Endothelial cell (in vitro differentiated cells): ENCODE data around the gene DMXL2. TPM values are rescaled to one million over a fixed set of nuclear protein-coding genes. Genes with fewer than 3 reads are reported as not detected.

Experiments used
- DNase-seq: peaks from one replicate; pipeline ENCODE4 v3.0.0; 2021; ENCODE audit warnings: low spot score
- H3K27ac Mint-ChIP-seq: one replicate; pipeline ENCODE4 v1.8.0; 2021; ENCODE audit warnings: mixed read lengths, inconsistent platforms; ENCODE audit not compliant: unreplicated experiment
- H3K27me3 Mint-ChIP-seq: one replicate; pipeline ENCODE4 v1.8.0; 2021; ENCODE audit warnings: mild to moderate bottlenecking, moderate library complexity, mixed read lengths, inconsistent platforms; ENCODE audit not compliant: unreplicated experiment
- H3K36me3 Mint-ChIP-seq: one replicate; pipeline ENCODE4 v1.8.0; 2021; ENCODE audit warnings: mild to moderate bottlenecking, low read depth, mixed read lengths, inconsistent platforms; ENCODE audit not compliant: unreplicated experiment
- H3K4me1 Mint-ChIP-seq: one replicate; pipeline ENCODE4 v1.8.0; 2021; ENCODE audit warnings: mild to moderate bottlenecking, mixed read lengths, inconsistent platforms; ENCODE audit not compliant: unreplicated experiment
- H3K4me3 Mint-ChIP-seq: one replicate; pipeline ENCODE4 v1.8.0; 2021; ENCODE audit warnings: mild to moderate bottlenecking, mixed read lengths, inconsistent platforms; ENCODE audit not compliant: unreplicated experiment
- H3K9me3 Mint-ChIP-seq: one replicate; pipeline ENCODE4 v1.8.0; 2021; ENCODE audit warnings: mixed read lengths, inconsistent platforms; ENCODE audit not compliant: unreplicated experiment
- total RNA-seq: library from RNA; stranded (reverse); fragmentation: NEBNext Ultra II Directional; extraction: Animal tissue kit (Norgen Biotek cat#: 25700); gene quantifications from one replicate; pipeline ENCODE4 v1.2.1, GENCODE V29; 2021; ENCODE audit not compliant: unreplicated experiment
- TF ChIP-seq, protein P1 (sequence below): fragments of 200-600 bp; sonication (generic); IDR thresholded peaks from one replicate; pipeline ENCODE4 v1.5.0; 2021; ENCODE audit warnings: antibody characterized with exemption; ENCODE audit not compliant: unreplicated experiment

The DMXL2 gene
- total RNA-seq, 1 donor from 2014 or later = 33.1 TPM

DNA sequence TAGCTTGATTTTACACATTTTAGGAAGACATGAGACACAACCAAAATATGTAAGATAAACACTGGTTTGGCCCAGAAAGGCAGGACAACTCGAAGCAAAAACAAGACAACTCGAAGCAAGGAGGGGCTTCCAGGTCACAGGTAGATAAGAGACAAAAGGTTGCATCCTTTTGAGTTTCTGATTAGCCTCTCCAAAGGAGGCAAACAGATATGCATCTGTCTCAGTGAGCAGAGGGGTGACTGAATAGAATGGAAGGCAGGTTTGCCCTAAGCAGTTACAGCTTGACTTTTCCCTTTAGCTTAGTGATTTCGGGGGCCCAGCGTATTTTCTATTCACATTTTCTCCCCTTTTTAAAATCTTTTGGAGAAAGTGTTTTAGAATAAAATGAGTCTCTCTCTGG is 206.4 kb downstream of the DMXL2 start:
- H3K4me3 Mint-ChIP-seq = no peak overlapping the region
- H3K36me3 Mint-ChIP-seq = no peaks in the 10 kb centered on the region
- H3K4me1 Mint-ChIP-seq = no peaks in the 10 kb centered on the region
- DNase-seq = no peak
- TF ChIP-seq, protein P1, sequence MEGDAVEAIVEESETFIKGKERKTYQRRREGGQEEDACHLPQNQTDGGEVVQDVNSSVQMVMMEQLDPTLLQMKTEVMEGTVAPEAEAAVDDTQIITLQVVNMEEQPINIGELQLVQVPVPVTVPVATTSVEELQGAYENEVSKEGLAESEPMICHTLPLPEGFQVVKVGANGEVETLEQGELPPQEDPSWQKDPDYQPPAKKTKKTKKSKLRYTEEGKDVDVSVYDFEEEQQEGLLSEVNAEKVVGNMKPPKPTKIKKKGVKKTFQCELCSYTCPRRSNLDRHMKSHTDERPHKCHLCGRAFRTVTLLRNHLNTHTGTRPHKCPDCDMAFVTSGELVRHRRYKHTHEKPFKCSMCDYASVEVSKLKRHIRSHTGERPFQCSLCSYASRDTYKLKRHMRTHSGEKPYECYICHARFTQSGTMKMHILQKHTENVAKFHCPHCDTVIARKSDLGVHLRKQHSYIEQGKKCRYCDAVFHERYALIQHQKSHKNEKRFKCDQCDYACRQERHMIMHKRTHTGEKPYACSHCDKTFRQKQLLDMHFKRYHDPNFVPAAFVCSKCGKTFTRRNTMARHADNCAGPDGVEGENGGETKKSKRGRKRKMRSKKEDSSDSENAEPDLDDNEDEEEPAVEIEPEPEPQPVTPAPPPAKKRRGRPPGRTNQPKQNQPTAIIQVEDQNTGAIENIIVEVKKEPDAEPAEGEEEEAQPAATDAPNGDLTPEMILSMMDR = no peak
- no peak overlapping the region for H3K27ac Mint-ChIP-seq
- H3K27me3 Mint-ChIP-seq = peaks cover 2% of the 10 kb centered on the region
- no peaks in the 10 kb centered on the region for H3K9me3 Mint-ChIP-seq

DNA sequence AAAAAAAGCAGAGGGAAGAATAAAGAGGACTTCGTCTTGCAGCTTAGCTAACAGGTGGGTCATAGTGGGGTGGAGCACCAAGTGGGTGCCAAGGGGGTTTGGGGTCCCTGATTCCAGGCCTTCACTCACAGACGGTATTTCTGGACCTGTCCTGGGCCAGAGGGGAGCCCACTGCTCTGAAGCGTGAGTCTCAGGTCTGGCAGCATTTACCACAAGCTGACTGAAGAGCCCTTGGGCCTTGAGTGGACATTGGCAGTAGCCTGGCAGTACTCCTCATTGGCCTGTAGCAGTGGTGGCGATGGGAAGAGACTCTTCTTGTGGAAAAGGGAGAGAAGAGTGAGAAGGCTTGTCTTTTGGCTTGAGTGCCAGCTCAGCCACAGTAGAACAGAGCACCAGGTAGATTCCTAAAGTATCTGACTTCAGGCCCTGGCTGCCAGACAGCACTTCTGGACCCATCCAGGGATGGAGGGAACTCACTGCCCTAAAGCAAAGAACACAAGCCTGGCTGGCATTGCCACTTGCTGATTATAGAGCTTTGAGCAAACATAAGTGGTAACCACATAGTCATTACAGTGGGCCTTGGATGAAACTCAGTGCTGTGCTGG is 208.2 kb downstream of the DMXL2 start:
- Mint-ChIP-seq H3K9me3 (no peaks in the 10 kb centered on the region), H3K27ac (no peak overlapping the region), H3K4me3 (no peak overlapping the region), H3K4me1 (no peaks in the 10 kb centered on the region), H3K27me3 (peaks cover 2% of the 10 kb centered on the region), H3K36me3 (no peaks in the 10 kb centered on the region)
- no peak for DNase-seq
- TF ChIP-seq, protein P1 = no peak

DNA sequence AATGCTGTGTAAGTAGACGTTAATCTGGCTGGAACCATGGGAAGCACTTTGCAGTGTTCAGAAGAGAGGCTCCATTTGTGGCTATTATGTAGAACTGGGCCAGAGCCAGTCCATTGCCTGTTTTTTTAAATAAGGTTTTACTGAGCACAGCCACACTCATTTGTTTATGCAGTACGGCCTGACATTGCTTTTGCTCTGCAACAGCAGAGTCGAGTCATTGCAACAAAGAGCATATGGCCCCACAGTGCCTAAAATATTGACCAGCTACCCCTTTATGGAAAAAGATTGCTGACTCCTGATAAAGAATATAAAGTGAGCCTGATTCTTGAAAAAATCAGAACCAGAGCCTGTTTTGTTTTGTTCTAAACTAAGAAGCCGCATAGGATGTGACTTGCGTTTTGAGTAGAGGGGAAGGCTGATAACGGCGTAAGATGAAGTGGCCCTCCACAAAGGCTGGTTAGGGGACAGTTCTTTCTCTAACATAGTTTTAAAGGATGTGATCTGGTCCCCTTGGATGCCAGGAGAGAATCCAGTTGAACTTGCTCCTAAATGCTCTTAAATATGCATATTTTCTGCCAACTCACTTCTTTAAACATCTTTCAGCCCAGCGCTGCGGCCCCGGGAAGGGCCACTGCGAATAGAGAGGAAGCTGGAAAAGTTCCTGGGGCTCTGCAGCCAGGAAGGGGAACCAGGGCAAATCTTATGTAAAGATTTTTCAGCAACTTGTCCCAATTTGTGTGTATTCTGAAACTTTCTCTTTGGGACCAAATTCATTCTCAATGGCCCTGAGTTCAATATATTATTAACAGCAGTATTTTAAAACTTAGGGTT is 216.7 kb downstream of the DMXL2 start:
- Mint-ChIP-seq H3K27ac (no peak overlapping the region), H3K27me3 (no peaks in the 10 kb centered on the region), H3K9me3 (no peaks in the 10 kb centered on the region), H3K4me1 (no peaks in the 10 kb centered on the region), H3K36me3 (no peaks in the 10 kb centered on the region), H3K4me3 (no peak overlapping the region)
- TF ChIP-seq, protein P1 = no peak
- no peak for DNase-seq

DNA sequence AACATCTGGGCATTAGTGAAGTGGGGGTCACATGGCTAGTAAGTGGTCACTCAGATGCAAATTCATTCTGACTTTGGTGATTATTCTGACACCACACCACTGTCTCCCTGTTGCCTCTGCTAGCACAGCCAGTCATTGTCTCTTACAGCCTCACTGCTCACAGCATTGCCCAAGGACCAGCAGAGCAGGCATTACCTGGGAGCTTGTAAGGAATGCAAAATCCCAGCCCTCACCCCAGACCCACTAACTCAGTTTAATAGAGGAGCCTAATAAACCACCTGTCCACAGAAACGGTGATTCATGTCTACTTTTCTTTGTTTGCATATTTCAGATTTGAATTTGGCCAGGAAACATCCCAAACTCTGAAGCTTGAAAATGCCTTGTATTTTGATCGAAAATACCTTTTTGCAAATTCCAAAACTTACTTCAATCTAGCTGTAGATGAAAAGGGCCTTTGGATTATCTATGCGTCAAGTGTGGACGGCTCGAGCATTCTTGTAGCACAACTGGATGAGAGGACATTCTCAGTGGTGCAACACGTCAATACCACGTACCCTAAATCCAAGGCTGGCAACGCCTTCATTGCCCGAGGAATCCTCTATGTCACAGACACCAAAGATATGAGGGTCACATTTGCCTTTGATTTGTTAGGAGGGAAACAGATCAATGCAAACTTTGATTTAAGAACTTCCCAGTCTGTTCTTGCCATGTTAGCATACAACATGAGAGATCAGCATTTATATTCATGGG is 218.4 kb downstream of the DMXL2 start:
- H3K27ac Mint-ChIP-seq = no peak overlapping the region
- TF ChIP-seq, protein P1 = no peak
- no peaks in the 10 kb centered on the region for H3K4me1 Mint-ChIP-seq
- no peak overlapping the region for H3K4me3 Mint-ChIP-seq
- no peaks in the 10 kb centered on the region for H3K27me3 Mint-ChIP-seq
- no peaks in the 10 kb centered on the region for H3K9me3 Mint-ChIP-seq
- DNase-seq = no peak
- H3K36me3 Mint-ChIP-seq = no peaks in the 10 kb centered on the region
